T-cell (primary cell): Measurements from ENCODE around the gene TREM1. TPM values are rescaled to one million over a fixed set of nuclear protein-coding genes. Genes with fewer than 3 reads are reported as not detected.

Experiments used
- ATAC-seq, 4 experiments: fragments of 200-7000 bp in 3 of 4; fragments of 150-1000 bp in 1 of 4; cut with Tn5 transposase; replicated peaks in 1 of 4; 1 replicate in 3 of 4; 2 replicates in 1 of 4; pipeline ENCODE4 v1.10.0; 2021; ENCODE audit warnings: moderate library complexity in 3 of 4, mild to moderate bottlenecking in 2 of 4, moderate number of reproducible peaks in 1 of 4
- CTCF ChIA-PET, 2 donors: fragments of 300-600 bp; sonication (Branson Sonifier 250); formaldehyde crosslinking; loops; one replicate each; lab custom pipeline; 2022; ENCODE audit warnings: antibody characterized with exemption in 2 of 2; lab: Charles Lee
- POLR2A ChIA-PET, 2 donors: fragments of 300-600 bp; sonication (Branson Sonifier 250); formaldehyde crosslinking; loops; one replicate each; lab custom pipeline; 2022; ENCODE audit warnings: antibody characterized with exemption in 2 of 2; lab: Charles Lee
- DNase-seq, 35 experiments: peaks; one replicate each; pipeline versions ENCODE4 v3.0.0 to v3.0.0-alpha.2; 2013 to 2023
- H3K27ac ChIP-seq: one replicate; pipeline ENCODE4 v1.5.1; 2013; ENCODE audit warnings: low read length
- H3K27me3 ChIP-seq, 2 experiments: replicated peaks in 1 of 2; 1 replicate in 1 of 2; 2 replicates in 1 of 2; pipeline versions ENCODE4 v1.6.1 to v1.7.0; 2013; ENCODE audit warnings: low read length in 1 of 2, mixed read lengths in 1 of 2; ENCODE audit not compliant: control insufficient read depth in 2 of 2, insufficient read depth in 2 of 2; ENCODE audit errors: extremely low read depth in 1 of 2
- H3K36me3 ChIP-seq, 2 donors: 1 replicate in 1 of 2; 2 replicates in 1 of 2; pipeline versions ENCODE4 v1.6.1 to v1.7.0; 2013; ENCODE audit warnings: low read length in 1 of 2; ENCODE audit not compliant: control insufficient read depth in 2 of 2, insufficient read depth in 1 of 2; ENCODE audit errors: extremely low read depth in 1 of 2
- H3K4me1 ChIP-seq, 2 experiments: 1 replicate in 1 of 2; 2 replicates in 1 of 2; pipeline versions ENCODE4 v1.6.1 to v1.7.0; 2013; ENCODE audit warnings: low read length in 2 of 2, mixed read lengths in 1 of 2; ENCODE audit not compliant: insufficient read depth in 2 of 2, control insufficient read depth in 1 of 2; ENCODE audit errors: extremely low read depth in 1 of 2
- H3K4me3 ChIP-seq, 2 donors: 1 replicate in 1 of 2; 2 replicates in 1 of 2; pipeline versions ENCODE4 v1.5.1 to v1.7.0; 2013; ENCODE audit warnings: mild to moderate bottlenecking in 2 of 2, low read length in 1 of 2, moderate library complexity in 1 of 2; ENCODE audit not compliant: control insufficient read depth in 1 of 2; ENCODE audit errors: extremely low read depth in 1 of 2
- H3K9me3 ChIP-seq: 2 replicates; pipeline ENCODE4 v1.7.0; 2013
- H3K27ac Mint-ChIP-seq, 2 donors: one replicate each; pipeline ENCODE4 v1.8.0; 2020 to 2021; ENCODE audit warnings: mild to moderate bottlenecking in 2 of 2, mixed read lengths in 2 of 2
- H3K27me3 Mint-ChIP-seq, 2 donors: one replicate each; pipeline ENCODE4 v1.8.0; 2021 to 2022; ENCODE audit warnings: mixed read lengths in 2 of 2
- H3K36me3 Mint-ChIP-seq: one replicate; pipeline ENCODE4 v1.8.0; 2021; ENCODE audit warnings: mixed read lengths
- H3K4me1 Mint-ChIP-seq, 3 donors: one replicate each; pipeline ENCODE4 v1.8.0; 2020 to 2022; ENCODE audit warnings: mixed read lengths in 3 of 3, mild to moderate bottlenecking in 1 of 3
- H3K4me3 Mint-ChIP-seq, 3 donors: one replicate each; pipeline ENCODE4 v1.8.0; 2020 to 2022; ENCODE audit warnings: mild to moderate bottlenecking in 3 of 3, mixed read lengths in 3 of 3, moderate library complexity in 3 of 3
- H3K9me3 Mint-ChIP-seq, 3 donors: one replicate each; pipeline ENCODE4 v1.8.0; 2020 to 2022; ENCODE audit warnings: mixed read lengths in 3 of 3
- WGBS: methylation state at CpG from one replicate; pipeline ENCODE4 v1.1.5; 2013; ENCODE audit warnings: missing lambda C conversion rate; ENCODE audit not compliant: insufficient coverage; 5-methylcytosine and 5-hydroxymethylcytosine counted together
- total RNA-seq, 35 experiments: library from RNA in 6 of 35; stranded (reverse) in 6 of 35; fragments of 120-200 nt in 1 of 35; gene quantifications; one replicate each; pipeline versions ENCODE4 v1.2.1 to v1.2.4 and lab custom pipeline; 2013 to 2026

Gene TREM1
- total RNA-seq, 5 donors from 2014 or later (not counting 1 experiment from before 2014, with no cell fraction given): 0.23 TPM; not detected in 4

DNA sequence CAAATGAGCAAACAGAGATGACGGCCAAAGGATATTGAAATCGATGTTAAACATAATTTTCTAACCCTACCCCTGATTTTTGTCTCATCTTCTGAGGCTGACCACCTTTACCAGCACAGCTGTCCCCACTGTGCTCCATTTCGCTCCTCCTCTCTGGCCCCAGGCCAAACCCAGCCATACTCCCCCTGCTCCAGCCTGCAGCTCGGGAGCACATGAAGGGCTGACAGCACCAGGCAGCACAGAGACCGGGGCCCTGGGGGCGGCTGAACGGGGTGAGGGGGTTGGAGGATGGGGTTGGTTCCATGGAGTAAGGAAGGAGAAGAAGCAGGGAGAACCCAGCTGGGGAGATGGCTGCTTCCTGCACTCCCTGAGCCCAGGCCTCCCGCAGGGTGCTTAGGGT lies 45.8 kb upstream of the TREM1 start:
- H3K4me3 ChIP-seq: no peak overlapping the region
- ATAC-seq: no peak
- Mint-ChIP-seq H3K4me3 (peak overlapping the region in 1 of 3 donors; percentile 73), H3K36me3 (no peaks in the 10 kb centered on the region), H3K27ac (peak overlapping the region in 1 of 2 donors; percentile 11), H3K4me1 (peaks cover 55 to 58% (median 55%) of the 10 kb centered on the region in 3 donors), H3K27me3 (peaks cover 6 to 7% of the 10 kb centered on the region in 2 donors), H3K9me3 (no peaks in the 10 kb centered on the region)
- H3K4me1 ChIP-seq: peaks cover 34 to 57% of the 10 kb centered on the region in 2 experiments
- H3K36me3 ChIP-seq: no peaks in the 10 kb centered on the region
- H3K9me3 ChIP-seq: no peaks in the 10 kb centered on the region
- peak overlapping the region; percentile 12 for H3K27ac ChIP-seq
- DNase-seq: no peak
- H3K27me3 ChIP-seq: peaks cover 0 to 7% of the 10 kb centered on the region in 2 experiments
- WGBS: 76% methylated on average over 6 of the region's 8 CpGs
- POLR2A ChIA-PET: no interaction called here
- CTCF ChIA-PET: interaction anchor here (0.7 to 1.0 kb wide), 3 partner anchors 11 to 39 kb away, joined by 3 read pairs; no protein-coding TSS in a partner anchor

DNA sequence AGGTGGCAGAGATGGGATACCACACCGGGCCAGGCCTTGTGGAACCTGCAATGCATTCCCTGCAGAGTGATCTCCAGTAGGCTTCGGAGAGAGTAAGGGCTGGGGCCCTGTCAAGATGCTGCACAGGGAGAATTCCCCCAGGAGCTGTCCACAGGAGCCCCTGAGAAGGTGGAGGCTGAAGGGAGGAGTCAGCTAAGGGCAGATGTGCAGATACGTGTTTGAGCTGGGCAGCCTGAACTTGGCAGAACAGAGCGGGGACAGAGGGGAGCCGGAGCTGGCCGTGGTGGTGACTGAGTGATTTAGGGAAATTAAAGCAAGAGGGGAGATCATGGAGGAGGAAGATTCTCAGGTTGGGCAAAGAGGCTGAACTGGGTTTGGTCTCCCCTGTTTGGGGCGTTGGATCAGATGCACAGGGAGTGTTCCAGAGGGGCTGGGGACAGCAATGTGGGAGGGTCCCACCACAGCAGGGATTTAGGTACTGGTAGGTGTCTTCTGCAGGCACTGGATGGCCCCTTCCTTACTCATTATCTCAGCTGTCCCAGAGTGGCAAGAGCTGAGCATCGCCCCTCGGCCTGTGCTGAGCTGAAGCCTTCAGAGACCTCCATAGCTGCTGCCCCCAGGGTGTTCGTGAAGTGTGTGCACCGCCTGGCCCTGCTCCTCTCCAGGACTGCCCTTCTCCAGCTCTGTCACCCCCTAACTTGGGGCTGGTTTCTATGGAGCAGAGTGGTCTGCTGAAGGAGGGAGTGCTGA lies 45.1 kb upstream of the TREM1 start:
- 93% methylated on average over 10 of the region's 11 CpGs for WGBS
- H3K4me3 ChIP-seq: no peak overlapping the region
- Mint-ChIP-seq H3K27me3 (peaks cover 7 to 9% of the 10 kb centered on the region in 2 donors), H3K27ac (peak overlapping the region in 1 of 2 donors; percentile 37), H3K36me3 (no peaks in the 10 kb centered on the region), H3K4me1 (peaks cover 52 to 55% (median 54%) of the 10 kb centered on the region in 3 donors), H3K9me3 (no peaks in the 10 kb centered on the region), H3K4me3 (peak overlapping the region in 1 of 3 donors; percentile 73)
- H3K9me3 ChIP-seq: no peaks in the 10 kb centered on the region
- DNase-seq: no peak
- POLR2A ChIA-PET: no interaction called here
- H3K4me1 ChIP-seq: peaks cover 34 to 56% of the 10 kb centered on the region in 2 experiments
- H3K27me3 ChIP-seq: peaks cover 0 to 7% of the 10 kb centered on the region in 2 experiments
- H3K36me3 ChIP-seq: no peaks in the 10 kb centered on the region
- no peak for ATAC-seq
- CTCF ChIA-PET: interaction anchor here in 1 of 2 donors (0.9 kb wide), 1 partner anchor 11 kb away, joined by 3 read pairs; no protein-coding TSS in a partner anchor
- H3K27ac ChIP-seq: no peak overlapping the region

DNA sequence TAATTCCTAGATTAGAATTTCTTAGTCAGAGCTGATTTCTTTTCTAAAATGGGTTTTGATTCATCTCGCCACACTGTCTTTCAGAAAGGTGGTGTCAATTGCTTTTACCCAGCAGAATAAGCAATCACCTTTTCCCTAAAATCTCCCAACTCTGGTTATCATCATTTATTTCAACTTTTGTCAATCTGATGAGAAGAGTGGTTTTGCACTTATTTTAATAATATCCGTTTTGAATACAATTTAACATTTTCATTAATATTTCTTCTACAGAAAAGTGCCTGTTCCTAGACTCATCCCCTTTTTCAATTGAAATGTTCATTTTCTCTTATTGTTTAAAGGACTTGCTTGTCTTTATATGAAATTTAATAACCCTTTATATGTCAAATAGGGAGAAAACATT lies 40.7 kb upstream of the TREM1 start:
- ChIA-PET POLR2A (no interaction called here), CTCF (no interaction called here)
- H3K4me3 Mint-ChIP-seq: no peak overlapping the region
- H3K27me3 ChIP-seq: peaks cover 0 to 10% of the 10 kb centered on the region in 2 experiments
- no peak for ATAC-seq
- H3K27ac ChIP-seq: no peak overlapping the region
- no peaks in the 10 kb centered on the region for H3K9me3 ChIP-seq
- no peak overlapping the region for H3K4me3 ChIP-seq
- no CpG with 5 or more reads among the region's 2 CpGs for WGBS
- DNase-seq: no peak
- H3K36me3 Mint-ChIP-seq: no peaks in the 10 kb centered on the region
- H3K36me3 ChIP-seq: no peaks in the 10 kb centered on the region
- H3K27me3 Mint-ChIP-seq: peaks cover 21 to 22% of the 10 kb centered on the region in 2 donors
- H3K4me1 Mint-ChIP-seq: peaks cover 11 to 13% (median 11%) of the 10 kb centered on the region in 3 donors
- peaks cover 7 to 12% of the 10 kb centered on the region in 2 experiments for H3K4me1 ChIP-seq
- no peaks in the 10 kb centered on the region for H3K9me3 Mint-ChIP-seq
- no peak overlapping the region for H3K27ac Mint-ChIP-seq

DNA sequence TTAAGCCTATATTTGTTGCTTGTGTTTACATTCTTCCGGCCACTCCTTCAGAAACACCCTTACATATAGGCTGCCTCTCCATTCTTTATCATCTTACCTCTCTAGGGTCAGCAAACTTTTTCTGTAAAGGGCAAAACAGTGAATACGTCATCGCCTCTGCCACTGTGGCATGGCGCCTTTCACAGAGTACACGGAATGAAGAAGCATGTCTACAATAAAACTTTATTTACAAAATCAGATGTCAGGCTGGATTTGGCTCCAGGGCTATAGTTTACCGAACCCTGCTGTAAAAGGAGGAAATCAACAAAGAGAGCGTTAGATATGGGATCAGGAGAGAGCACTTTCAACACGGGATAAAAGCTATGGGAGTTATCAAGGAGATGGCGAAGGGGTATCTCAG lies 39.6 kb upstream of the TREM1 start:
- 93% methylated on average over 5 of the region's 9 CpGs for WGBS
- POLR2A ChIA-PET: no interaction called here
- H3K4me3 ChIP-seq: no peak overlapping the region
- Mint-ChIP-seq H3K27me3 (peaks cover 21 to 22% of the 10 kb centered on the region in 2 donors), H3K27ac (peak overlapping the region in 1 of 2 donors; percentile 29), H3K4me1 (peaks cover 0 to 2% (median under 1%) of the 10 kb centered on the region in 3 donors), H3K36me3 (no peaks in the 10 kb centered on the region), H3K9me3 (no peaks in the 10 kb centered on the region), H3K4me3 (no peak overlapping the region)
- CTCF ChIA-PET: interaction anchor here in 1 of 2 donors (0.6 kb wide), 1 partner anchor 49 kb away, joined by 3 read pairs; no protein-coding TSS in a partner anchor
- H3K27ac ChIP-seq: no peak overlapping the region
- no peak for DNase-seq
- no peaks in the 10 kb centered on the region for H3K9me3 ChIP-seq
- no peak for ATAC-seq
- H3K4me1 ChIP-seq: peaks cover 0 to under 1% of the 10 kb centered on the region in 2 experiments
- H3K36me3 ChIP-seq: no peaks in the 10 kb centered on the region
- peaks cover 0 to 10% of the 10 kb centered on the region in 2 experiments for H3K27me3 ChIP-seq

DNA sequence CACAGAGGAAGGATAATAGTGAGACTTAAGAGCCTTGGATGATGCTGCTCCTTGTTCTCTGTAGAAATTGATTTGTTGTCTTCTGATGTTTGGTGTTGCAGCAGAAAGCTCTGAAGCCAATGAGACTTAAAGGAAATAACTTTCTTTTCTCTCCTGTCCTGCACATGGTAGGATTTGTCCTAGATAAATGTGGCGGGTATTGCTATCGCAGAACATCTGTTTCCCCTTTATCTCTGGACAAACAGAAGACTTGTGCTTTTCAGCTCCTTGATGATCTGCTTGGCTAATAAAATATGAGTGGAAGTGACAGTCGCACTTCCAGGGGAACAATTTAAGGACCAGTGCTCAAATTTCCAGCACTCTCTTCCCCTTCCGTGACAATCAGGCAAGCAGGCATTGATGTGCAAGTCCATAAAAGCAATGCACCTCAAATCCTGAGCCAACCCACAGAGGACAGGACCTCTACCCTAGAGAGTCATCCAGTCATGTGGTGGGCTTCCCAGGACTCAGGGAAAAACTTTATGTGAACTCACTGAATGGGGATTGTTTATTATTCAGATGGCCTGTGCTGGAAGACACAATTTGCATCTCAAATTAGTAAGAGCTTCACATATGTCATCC lies 39.1 kb upstream of the TREM1 start:
- CTCF ChIA-PET: interaction anchor here in 1 of 2 donors (0.6 kb wide), 1 partner anchor 48 kb away, joined by 3 read pairs; no protein-coding TSS in a partner anchor
- ATAC-seq (no peak), DNase-seq (no peak)
- Histone ChIP-seq H3K27me3 (peaks cover 0 to 10% of the 10 kb centered on the region in 2 experiments), H3K9me3 (no peaks in the 10 kb centered on the region), H3K27ac (no peak overlapping the region), H3K4me1 (no peaks in the 10 kb centered on the region), H3K36me3 (no peaks in the 10 kb centered on the region), H3K4me3 (no peak overlapping the region)
- no peaks in the 10 kb centered on the region for H3K36me3 Mint-ChIP-seq
- no peak overlapping the region for H3K27ac Mint-ChIP-seq
- H3K4me1 Mint-ChIP-seq: no peaks in the 10 kb centered on the region
- peaks cover 21 to 22% of the 10 kb centered on the region in 2 donors for H3K27me3 Mint-ChIP-seq
- WGBS: no CpG with 5 or more reads among the region's 4 CpGs
- H3K4me3 Mint-ChIP-seq: no peak overlapping the region
- H3K9me3 Mint-ChIP-seq: no peaks in the 10 kb centered on the region
- POLR2A ChIA-PET: no interaction called here

DNA sequence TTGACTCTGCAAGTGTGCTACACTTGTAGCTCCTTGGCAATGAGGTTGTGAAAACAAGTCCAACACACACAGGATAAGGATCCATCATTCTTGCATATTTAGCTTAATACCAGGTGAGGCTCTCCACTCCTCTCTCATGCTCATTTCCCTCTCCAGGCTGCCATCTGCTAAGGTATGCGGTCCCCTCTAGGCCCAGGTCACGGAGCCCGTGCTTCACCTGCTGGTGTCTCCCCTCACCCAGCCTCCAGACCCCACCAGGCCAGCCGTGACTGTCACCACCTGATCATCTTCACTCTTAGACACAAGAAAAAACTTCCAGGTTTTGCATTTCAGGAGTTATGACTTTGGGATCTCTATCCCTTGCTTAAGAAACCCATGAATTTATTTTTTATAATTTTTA lies 34.7 kb upstream of the TREM1 start:
- Histone ChIP-seq H3K36me3 (no peaks in the 10 kb centered on the region), H3K9me3 (no peaks in the 10 kb centered on the region), H3K27me3 (peaks cover 0 to 8% of the 10 kb centered on the region in 2 experiments), H3K4me1 (peaks cover 3 to 13% of the 10 kb centered on the region in 2 experiments), H3K27ac (no peak overlapping the region), H3K4me3 (no peak overlapping the region)
- ATAC-seq: no peak
- no peak for DNase-seq
- Mint-ChIP-seq H3K9me3 (no peaks in the 10 kb centered on the region), H3K36me3 (no peaks in the 10 kb centered on the region), H3K27me3 (peaks cover 12 to 22% of the 10 kb centered on the region in 2 donors), H3K4me3 (no peak overlapping the region), H3K4me1 (peaks cover 14 to 19% (median 15%) of the 10 kb centered on the region in 3 donors), H3K27ac (no peak overlapping the region)
- POLR2A ChIA-PET: no interaction called here
- CTCF ChIA-PET: interaction anchor here in 1 of 2 donors (0.6 to 2.2 kb wide), 6 partner anchors 10 to 129 kb away, joined by 3 to 11 read pairs (median 3); partner anchors contain the start of gene NCR2
- WGBS: 74% methylated on average over 4 of the region's 4 CpGs
